Measurements from ENCODE around the gene HHAT.

The HHAT gene

DNA sequence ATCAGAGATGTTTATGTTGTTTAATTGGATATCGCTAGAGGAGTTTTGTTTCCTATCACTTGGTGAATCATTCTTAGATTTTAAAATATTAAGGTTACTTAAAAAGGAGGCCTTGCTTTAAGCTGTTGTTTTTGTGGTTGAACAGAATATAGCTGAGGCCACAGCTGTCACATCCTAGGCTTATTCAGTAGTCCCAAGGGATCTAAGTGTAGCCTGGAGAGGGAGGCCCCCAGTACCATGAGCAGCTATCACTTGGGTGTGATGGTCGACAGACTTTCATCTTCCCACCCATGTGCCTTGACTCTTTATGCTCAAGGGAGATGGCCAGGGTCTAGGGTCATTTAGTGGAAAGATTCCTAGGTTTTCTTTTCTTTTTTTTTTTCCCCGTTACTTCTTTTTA is 278.7 kb downstream of the HHAT start:
- DNase-seq = no peak

DNA sequence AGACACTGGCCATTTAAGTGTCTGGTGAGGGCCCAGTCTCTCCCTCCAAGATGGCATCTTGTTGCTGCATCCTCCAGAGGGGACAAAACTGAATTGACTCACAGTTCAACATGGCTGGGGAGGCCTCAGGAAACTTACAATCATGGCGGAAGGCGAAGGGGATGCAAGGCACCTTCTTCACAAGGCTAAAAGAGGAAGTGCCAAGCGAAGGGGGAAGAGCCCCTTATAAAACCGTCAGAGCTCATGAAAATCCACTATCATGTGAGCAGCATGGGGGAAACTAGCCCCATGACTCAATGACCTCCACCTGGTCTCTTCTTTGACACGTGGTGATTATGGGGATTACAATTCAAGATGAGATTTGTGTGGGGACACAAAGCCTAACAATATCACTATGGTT is 280.1 kb downstream of the HHAT start:
- no peak for DNase-seq

DNA sequence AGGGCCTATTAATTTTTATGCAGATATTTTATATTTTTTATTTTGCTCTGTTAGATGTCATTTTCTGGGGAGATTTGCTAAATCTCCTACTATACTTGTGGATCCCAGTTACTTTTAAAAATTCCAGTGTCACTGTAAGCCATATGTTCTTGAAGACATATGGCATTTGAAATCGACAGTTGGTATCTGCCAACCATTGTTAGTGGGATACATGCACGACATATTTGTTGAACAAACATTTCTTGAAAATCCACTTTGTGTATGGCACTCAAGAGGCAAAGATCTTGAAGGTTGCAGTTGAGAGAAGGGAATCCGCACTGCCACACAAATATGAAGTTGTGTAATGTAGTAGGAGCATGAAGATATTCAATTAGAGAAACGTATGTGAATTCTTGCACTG is 287.7 kb downstream of the HHAT start:
- no peak for DNase-seq

DNA sequence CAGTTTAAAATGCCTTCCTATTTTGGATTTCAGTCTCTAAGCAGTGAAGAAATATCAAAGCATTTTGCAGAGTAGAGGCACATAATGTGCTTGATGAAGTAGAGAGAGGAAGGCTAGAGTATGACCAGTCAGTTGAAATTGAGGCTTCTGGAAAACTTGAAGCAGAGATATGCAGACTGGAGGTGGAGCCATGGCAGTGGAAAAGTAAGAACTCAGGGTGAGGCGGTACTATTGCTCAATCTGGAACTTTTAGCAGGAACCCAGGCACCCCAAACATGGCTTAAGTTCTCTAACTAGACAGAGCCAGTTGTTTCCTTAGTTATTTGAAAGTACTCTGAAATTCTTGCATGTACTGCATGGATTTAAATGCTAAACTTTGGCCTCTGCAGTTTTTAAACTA is 288.6 kb downstream of the HHAT start:
- DNase-seq = no peak

DNA sequence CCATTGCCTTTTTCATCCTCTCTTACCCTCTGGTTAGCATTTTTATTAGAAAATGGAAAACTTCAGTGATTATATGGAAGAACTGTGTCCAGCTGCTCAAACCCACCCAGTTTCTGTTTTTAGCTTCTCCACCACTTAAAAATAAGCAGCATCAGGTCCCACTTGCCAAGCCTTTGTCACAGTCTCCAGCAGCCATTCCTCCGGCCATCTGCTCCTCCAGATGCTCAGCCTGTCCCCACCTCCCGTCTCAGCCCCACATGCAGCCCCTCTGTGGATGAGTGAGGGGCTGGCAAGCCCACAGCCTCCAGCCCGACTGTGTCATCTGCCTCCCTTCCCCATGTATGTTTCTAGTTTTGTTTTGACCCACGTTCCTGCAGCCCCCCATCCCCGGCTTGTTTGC is 289.7 kb downstream of the HHAT start:
- DNase-seq = no peak

DNA sequence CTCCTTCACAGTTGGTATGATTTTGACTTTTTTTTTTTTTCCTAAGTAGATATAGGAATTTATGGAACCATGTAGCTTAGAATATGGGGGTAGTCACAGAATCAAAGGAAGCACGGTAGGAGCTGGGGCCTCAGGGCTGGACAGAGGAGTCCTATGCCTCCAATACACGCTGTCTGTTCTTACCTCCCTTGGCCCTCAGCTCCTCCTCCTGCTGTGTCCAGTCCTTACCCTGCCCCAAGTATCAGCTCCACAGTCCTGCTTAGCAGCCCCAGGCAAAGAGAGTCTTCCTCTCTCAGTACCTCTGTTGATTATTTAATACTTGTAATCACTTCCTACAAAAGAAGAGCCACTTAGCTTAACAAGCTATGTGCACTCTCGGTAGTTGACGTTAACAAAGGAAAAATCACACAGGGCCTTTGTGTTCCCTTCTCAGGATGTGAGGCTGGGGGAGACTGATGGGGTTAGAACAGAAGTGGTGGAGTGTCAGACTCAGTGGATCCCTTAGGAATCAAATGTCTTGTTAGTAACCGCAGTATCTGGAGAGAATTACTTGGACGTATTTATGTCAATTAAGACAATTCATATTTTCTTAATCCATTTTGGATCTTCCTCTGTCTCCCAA is 292.3 kb downstream of the HHAT start:
- no peak for DNase-seq

DNA sequence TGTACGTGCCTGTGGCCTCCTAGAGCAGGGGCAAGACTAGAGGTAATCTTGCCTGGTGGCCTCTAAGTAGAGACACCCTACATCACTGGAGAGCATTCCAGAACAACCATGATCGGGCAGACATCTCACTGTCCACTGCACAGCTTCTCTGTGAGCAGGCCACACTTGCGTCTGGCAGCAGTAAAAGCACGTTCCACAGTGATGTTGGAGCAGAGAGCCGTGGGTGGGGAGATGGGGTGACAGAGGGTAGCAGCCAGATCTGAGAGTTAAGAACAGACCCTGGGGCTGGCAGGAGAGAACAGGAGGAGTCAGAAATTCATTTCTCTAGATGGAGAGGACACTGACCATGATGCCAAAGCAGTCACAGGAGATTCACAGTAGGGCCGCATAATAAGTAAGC is 293.0 kb downstream of the HHAT start:
- DNase-seq = no peak

DNA sequence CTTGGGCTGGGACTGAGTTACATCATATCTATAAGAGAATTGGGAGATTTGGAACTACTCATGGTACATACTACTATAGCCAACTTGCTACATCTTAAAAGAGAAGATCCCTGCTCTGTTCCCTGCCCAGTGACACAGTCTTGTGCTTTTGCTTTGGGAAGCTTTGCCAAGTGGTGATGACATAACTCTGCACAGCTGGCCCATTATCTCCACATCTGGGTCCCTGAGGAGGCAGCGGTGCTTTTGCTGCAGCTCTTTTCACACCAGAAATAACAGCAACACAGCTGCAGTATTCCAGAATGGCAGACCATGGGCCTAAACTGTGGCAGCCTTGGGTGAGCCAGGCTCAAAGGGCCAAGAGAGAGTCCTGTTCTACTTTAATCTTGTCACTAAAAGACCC is 296.0 kb downstream of the HHAT start:
- DNase-seq = no peak

DNA sequence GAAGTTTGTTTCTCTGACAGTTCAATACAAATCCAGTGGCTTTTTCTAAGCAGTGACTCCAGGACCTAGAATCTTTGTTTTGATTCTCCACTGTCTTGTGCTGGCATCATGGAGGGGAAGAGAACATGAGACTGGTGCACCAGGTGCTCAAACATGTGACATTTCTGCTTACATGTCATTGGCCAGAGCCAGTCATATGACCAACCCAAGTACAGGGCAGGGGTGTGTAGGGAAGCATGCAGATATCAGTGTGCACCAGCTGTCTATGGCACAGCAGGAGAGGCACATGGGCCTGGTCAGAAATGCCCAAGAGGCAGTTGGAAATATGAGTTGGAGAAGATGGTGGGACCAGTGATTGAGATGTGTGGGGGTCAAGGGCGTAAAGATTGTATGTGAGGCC is 297.0 kb downstream of the HHAT start:
- no peak for DNase-seq

DNA sequence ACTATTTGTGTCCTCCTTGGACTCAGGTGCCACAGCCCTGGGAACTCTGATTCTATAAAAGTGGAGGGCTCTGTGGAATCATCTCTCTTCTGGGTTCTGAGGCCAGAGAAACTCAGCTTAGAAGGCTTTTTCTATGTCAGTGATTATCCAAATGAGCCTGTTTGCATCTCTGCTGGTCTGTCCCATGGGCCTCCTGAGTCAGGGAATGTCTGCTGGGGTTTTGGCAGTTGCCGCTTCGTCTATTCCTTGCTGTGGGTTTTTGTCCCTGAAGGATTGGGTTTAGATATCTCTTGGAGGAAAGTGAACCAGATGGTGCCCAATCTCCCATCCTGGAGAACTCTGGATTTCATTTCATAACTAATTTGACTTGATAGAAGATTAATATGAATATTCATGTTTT is 297.6 kb downstream of the HHAT start:
- DNase-seq = no peak

DNA sequence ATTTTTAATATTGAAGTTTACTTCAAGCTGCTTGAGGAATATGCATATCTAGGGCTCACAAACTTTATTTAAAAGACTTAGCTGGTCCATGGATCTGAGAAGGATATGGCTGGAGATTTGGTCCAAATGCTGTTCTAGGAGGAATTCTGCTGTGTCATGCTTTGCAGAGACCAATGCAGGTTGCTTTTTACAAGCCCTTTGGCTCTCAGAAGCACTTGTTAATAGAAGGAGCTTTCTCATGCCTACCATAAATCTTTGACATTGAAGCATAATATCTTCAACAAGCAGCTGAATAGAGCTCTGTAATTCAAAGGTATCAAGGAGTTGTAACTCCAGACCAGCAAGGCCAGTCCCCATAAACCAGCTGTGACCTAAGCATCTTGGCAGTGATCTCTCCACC is 299.1 kb downstream of the HHAT start:
- DNase-seq = no peak

DNA sequence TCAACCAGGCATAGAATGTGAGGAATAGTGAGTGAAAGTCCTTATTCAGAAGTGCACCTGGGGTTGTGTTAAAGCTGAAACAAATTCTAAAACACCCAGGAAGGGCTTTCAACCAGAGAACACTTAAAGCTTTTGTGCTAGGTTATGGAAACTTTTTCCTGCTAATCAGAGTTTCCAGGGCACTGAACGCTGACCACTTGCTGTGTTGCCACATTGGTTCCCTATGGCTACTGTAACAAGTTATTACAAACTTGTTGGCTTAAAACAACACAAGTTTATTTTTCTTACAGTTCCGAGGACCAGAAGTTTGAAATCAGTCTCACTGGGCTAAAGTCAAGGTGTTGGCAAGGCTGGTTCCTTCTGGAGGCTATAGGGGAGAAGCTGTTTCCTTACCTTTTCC is 300.6 kb downstream of the HHAT start:
- no peak for DNase-seq

DNA sequence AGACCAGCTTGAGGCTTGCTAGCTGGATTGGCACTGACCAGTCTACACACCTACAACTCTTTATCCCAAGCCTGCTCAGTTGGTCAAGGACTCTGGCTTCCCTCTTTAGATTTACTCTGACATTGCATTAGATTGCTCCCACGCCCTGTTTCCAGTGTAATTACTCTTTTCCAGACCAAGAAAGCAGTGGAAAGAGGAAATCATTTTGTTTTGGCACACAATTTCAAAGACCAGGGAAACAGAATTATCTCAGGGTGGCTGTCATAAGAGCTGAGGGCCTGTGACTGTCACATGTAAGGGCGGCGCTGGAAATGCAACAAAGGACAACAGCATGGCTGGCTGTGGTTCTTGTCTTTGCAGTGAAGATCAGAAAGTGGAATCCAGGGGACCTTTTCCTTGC is 302.7 kb downstream of the HHAT start:
- DNase-seq = no peak

DNA sequence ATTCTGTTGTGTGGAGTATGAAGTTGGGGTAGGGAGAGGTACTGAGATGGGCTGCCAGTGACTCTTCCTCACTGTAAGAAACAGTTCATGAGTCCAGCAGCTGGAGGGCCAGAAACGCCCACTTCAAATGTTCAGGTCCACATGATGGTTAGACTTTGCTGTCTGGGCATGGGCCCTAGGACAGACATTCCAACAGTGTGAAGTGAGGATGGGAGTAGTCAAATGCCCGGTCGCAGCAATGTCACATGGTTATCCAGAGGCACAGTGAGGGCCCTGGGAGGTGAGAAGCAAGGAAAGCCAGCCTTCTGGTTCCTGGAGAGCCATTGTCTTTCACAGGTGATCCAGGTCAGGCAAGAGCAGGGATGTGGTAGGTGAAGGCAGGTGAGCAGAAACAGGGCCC is 304.4 kb downstream of the HHAT start:
- no peak for DNase-seq

DNA sequence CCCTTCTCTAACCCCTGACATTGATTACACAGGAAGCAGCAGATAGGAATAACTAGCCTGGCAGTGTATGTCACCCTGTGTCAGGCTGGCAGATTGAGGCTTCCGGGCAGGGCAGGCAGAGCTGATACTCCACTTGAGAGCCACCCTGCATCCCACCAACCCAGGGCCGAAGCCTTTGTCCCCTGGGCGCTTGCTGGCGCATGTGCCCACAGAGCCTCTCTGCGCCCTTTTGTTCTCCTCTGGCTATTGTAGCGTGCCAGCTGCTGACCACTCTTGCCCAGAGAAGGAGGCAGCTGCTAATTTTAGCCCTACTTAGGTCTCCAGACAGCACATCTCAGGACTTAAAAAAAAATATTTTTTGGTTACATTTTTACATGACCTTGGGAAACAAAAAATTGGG is 304.9 kb downstream of the HHAT start:
- DNase-seq = no peak

DNA sequence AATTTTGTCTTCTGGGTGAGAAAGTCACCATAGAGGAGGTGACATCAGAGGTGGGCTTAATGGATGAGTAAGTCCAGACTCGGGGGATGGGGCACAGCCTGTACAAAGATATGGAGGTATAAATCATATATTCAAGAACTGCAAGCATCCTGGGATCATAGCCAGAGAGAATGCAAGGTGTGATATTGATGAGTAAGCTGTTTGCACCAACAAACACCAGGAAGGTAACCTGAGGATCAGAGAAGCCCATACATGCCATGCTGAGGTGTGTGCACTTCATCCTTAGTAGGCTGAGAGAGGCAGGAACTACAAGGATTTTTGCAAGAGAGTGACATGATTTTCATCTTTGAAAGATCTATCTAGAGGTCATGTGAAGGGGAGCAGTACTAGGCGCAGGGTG is 306.4 kb downstream of the HHAT start:
- no peak for DNase-seq

DNA sequence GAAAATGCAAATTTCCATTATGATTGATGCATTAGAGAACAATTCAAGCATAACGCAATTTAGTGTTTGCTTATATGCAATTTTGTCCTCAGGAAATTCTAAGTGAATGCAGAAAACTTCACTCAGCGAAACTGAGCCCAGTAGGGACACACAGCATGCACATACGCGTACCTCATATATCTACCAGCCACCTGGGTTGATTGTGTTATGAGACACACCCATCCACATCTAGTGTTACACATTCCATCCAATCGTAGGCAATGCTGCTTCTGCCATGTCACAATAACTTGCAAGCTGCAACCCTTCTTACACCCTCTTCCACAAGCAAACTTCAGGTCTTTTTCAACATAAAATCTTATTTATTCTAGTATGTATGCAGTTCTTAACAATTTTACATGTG is 312.9 kb downstream of the HHAT start:
- no peak for DNase-seq

DNA sequence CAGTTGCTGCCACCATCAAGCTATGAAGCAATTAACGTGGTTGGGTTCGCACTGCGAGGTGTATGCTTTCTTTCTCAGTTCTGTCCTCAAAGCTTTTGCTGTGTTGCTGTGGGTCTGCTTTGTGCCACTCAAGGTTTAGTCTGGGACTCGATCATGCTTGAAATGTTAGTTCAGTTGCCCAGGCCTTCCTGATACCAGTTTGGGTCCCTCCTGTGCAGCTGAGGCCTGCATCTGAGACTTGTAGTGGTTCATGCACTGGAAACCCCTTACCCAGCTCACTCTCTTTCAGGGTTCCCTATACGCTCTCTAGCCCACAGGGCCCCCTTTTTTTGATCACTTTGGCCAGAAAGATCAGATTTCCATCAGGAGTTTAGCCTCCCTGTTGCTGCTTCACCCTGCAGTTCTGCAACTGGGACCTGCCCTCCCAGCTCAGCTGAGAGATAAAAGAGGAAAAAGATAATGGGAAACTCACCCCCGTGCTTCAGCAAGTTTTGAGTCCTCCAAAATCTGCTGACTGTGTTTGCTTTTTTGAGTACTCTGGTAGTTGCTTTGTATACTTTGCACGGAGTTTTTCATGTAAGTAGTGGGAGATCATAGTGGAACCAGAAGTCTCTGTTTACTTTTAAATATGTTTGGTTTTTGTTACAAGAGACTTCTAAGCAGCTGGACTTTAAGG is 317.0 kb downstream of the HHAT start:
- no peak for DNase-seq

DNA sequence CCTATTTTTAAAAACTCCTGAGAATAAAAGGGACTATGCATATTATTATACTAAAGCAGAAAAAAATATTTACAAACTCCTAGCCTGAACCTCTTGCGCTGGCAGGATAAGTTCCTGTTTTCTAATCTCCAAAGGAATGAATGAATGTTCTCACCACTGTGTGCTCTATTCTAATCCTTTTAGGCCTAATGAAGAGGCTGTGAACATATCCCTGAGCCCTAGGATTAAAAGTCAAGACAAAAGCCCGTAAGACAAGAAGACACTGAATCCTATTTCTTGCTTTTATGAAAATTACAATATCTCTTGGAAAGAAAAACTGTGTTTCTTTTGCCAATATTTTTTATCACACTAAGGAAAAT is 317.5 kb downstream of the HHAT start:
- no peak for DNase-seq

DNA sequence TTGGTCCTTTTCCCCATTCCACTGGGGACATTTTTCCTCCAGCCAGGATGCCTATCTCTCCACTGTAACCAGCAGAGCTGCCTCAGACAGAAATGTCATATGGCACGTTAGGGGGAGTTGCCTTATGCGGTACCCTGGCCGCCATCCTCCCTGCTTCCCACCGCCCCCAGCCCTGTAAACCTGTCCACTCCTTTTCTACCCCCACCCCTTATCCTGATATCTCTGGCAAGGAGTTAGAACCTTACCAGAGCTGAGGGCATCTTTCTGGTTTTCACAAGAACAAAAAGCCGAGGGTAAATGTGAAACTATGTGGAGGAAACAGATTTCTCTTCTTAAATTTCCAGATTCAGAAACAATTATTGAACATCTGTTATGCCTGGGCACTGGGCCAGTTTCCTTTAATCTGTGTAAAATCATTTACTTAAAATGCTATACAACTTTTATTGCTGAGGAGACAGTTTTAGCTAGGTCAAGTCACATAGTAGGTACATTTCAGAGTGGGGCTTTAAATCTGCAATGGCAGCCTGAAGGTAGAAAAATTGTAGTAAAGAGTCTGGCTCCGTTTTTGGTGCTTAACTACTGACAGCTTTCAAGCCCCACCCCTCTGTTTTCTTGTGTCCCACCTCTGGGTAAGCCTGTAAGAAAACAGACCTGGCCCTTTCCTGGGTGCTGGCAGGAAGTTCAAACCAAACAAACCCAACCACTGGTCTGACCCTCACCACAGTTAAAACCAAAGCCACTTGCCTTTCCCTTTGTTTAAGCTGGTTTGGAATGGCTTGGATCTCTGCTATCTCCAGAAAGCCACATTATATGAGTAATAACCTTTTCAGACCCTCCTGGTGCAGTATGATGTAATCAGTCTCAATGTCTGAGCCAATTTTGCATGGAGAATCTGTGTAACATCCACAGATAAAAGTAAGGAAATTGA is 319.0 kb downstream of the HHAT start:
- no peak for DNase-seq

DNA sequence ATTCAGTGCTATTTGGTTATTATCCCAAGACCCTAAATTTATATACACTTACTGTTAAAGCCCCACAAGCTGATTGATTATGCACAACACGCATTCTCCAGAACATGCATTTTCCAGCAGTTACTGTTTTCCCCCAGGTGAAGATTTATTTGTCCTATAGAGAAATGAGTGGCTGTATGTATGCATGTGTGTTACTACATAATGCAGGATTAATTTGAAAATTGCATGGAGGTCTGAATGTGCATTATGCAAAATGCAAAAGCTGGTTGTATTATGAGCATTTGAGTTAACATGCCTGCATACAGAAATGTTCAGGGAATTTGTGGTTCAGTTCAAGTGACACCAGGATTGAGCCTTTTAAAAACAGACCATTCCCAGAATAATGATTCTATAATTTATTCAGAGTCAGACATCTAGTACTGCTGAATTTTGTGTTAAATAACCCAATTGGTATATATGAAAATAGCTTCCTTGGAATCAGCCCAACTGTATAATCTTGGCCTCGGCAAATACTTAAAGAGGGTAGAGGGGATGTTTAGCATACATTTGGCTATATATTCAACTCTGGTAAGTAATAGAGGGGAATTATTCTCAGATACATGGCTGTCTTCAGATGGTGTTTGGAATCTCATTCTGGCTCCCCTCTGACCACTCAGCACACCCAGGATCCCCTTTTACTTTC is 320.0 kb downstream of the HHAT start:
- no peak for DNase-seq

DNA sequence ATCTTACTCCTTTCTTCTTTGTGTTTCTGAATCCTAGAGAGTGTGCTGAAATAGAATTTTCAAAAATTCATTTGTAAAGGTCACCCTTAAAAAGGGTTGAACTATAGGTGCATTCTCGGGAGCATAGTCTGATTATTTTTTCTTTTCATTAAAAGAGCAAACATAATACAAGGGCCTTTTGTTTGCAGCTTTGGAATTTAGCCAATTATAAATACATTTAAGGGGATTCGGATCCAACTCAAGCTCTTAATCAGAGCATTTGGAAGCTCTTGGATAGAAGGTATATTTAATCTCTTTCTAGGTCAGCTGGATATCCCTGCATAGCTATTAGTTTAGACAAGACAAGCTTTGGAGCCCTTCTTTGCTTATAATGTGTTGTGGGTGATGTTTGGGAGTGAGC is 321.7 kb downstream of the HHAT start:
- no peak for DNase-seq

DNA sequence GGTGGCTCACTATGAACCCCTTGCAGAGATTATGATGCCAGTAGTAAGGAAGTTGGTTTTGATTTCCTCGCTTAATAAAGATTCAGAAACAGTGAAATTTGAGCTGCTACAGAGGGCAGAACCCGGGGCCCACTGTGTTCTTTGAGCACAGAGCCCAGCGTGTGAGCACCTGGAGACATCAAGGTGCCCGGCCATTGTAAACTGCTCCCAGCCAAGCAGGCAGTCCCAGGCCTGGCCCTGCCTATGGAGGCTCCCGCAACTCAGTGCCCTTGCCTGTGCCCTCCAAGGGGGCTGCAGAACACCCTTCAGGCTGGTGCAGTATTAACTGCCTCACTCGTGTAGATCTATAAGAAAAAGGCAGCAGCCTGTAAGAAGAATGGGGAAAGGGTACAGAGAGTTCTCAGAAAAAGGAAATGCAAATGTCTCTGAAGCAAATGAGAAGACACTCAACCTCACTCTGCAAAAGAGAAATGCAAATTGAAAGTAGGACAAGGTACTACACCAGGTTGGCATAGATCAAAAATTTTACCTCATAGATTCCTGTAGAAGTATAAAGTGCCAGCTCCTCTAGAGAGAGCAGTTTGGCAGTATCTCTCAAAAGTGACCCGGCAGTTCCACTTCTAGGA is 323.7 kb downstream of the HHAT start:
- DNase-seq = no peak

Measured in stimulated activated CD4-positive, alpha-beta T cell treated with anti-CD3 and anti-CD28 coated beads, Interleukin-15, amount 100 ng/mL, for 24 hours (primary cell).